Upper lobe of right lung (tissue), 1 donor: ENCODE measurements around the gene RNF186. TPM values are rescaled to one million over a fixed set of nuclear protein-coding genes. Genes with fewer than 3 reads are reported as not detected.
"Not testable (repeated sequence)": the region's sequence is repeated elsewhere in the genome, so short reads cannot be mapped to it uniquely, and the experiment has no call there.

Experiments used
- ATAC-seq: fragments of 200-7000 bp; cut with Tn5 transposase; one replicate; pipeline ENCODE4 v1.9.1; 2020; ENCODE audit warnings: mild to moderate bottlenecking, moderate library complexity
- DNase-seq: peaks from one replicate; pipeline ENCODE4 v3.0.0-alpha.2; 2020
- H3K27ac ChIP-seq: fragments of 200-600 bp; one replicate; pipeline ENCODE4 v1.8.0; 2022
- H3K27me3 ChIP-seq: fragments of 200-600 bp; one replicate; pipeline ENCODE4 v1.8.0; 2022; ENCODE audit warnings: mild to moderate bottlenecking
- H3K36me3 ChIP-seq: fragments of 200-600 bp; one replicate; pipeline ENCODE4 v1.8.0; 2022
- H3K4me1 ChIP-seq: fragments of 200-600 bp; one replicate; pipeline ENCODE4 v1.8.0; 2022
- H3K4me3 ChIP-seq: fragments of 200-600 bp; one replicate; pipeline ENCODE4 v1.8.0; 2022; ENCODE audit warnings: mild to moderate bottlenecking
- H3K9me3 ChIP-seq: fragments of 200-600 bp; one replicate; pipeline ENCODE4 v1.8.0; 2022
- intact Hi-C: fragments of 100-400 bp; cut with DNase I; formaldehyde crosslinking; loops from one replicate; pipeline ENCODE4 v1.11.0; 2022
- total RNA-seq: library from RNA; stranded (reverse); fragmentation: NEBNext Ultra II Directional; extraction: Animal tissue kit (Norgen Biotek cat#: 25700); gene quantifications from one replicate; pipeline ENCODE4 v1.2.1, GENCODE V29; 2021
- TF ChIP-seq, protein P1 (sequence below): fragments of 200-600 bp; IDR thresholded peaks from one replicate; pipeline ENCODE4 v1.8.0; 2022; ENCODE audit warnings: antibody characterized with exemption
- donor health status: DM: no; HTN: yes; CAD: no; lungs with severe emphysema.

The RNF186 gene
- total RNA-seq, 1 donor from 2014 or later: not detected

DNA sequence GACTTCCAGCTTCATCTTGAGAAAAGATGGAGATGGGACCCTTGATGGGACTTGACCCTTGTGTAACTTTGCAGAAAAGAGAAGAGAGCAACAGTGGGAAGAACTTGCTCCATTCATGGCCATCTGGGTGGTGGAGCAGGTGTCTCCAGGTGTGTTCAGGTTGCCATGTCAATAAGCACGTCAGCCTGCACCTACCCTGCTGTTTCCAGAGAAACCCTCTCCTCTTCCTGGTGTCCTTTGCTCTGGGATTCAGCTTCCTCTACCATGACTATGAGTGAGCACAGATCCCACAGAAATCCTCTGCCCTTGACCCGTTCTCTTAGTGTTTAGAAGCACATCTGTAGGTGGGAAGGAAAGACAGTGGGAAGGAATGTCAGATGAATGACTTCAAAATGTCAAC is 45.3 kb upstream of the RNF186 start:
- H3K9me3 ChIP-seq: peaks cover 8% of the 10 kb centered on the region
- H3K27ac ChIP-seq: no peak overlapping the region
- DNase-seq: no peak
- H3K4me1 ChIP-seq: no peaks in the 10 kb centered on the region
- no peaks in the 10 kb centered on the region for H3K36me3 ChIP-seq
- H3K4me3 ChIP-seq: no peak overlapping the region
- ATAC-seq: no peak
- intact Hi-C loops: no loop called here
- H3K27me3 ChIP-seq: no peaks in the 10 kb centered on the region
- TF ChIP-seq, protein P1, sequence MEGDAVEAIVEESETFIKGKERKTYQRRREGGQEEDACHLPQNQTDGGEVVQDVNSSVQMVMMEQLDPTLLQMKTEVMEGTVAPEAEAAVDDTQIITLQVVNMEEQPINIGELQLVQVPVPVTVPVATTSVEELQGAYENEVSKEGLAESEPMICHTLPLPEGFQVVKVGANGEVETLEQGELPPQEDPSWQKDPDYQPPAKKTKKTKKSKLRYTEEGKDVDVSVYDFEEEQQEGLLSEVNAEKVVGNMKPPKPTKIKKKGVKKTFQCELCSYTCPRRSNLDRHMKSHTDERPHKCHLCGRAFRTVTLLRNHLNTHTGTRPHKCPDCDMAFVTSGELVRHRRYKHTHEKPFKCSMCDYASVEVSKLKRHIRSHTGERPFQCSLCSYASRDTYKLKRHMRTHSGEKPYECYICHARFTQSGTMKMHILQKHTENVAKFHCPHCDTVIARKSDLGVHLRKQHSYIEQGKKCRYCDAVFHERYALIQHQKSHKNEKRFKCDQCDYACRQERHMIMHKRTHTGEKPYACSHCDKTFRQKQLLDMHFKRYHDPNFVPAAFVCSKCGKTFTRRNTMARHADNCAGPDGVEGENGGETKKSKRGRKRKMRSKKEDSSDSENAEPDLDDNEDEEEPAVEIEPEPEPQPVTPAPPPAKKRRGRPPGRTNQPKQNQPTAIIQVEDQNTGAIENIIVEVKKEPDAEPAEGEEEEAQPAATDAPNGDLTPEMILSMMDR: no peak

DNA sequence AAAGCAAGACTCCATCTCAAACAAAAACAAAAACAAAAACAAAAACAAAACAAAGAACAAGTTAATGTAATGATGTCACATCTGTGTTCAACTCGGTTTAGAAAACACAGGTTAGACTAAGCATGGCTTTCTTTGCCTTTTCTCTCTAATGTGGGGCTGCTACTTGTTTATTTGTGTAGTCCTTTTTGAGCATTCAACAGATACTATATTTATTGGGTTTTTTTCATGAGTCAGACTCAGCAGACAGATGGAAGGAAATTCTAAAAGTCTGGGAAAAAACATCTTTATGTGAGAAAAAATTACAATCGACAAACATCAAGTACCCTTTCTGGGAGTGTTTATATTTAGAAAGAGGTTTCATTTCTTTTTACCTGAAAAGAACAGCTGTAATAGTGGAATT is 44.8 kb upstream of the RNF186 start:
- ATAC-seq (no peak), DNase-seq (no peak)
- H3K4me1 ChIP-seq: no peaks in the 10 kb centered on the region
- intact Hi-C loops: no loop called here
- no peaks in the 10 kb centered on the region for H3K27me3 ChIP-seq
- no peaks in the 10 kb centered on the region for H3K36me3 ChIP-seq
- TF ChIP-seq, protein P1: no peak
- peaks cover 5% of the 10 kb centered on the region for H3K9me3 ChIP-seq
- no peak overlapping the region for H3K4me3 ChIP-seq
- H3K27ac ChIP-seq: no peak overlapping the region

DNA sequence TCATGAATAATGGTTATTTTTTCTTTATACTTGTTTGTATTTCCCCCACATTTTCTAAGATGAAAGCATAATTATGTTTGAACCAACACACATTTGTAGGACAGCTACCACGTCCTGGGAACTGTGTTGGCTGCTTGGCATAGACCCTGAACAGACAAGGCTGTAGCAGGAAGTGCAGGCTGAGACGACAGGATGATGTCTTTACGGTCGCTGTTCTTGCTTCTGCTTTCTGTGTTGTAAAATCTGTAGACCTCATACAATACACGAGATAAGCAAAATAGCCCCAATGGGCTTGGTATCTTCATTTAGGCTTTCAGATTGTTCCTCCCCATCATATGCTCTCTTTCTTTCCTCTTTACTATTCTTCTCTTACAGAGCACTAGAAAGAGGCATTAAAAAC is 43.8 kb upstream of the RNF186 start:
- H3K4me1 ChIP-seq: no peaks in the 10 kb centered on the region
- H3K4me3 ChIP-seq: no peak overlapping the region
- ATAC-seq: no peak
- TF ChIP-seq, protein P1: no peak
- H3K27ac ChIP-seq: no peak overlapping the region
- intact Hi-C loops: no loop called here
- H3K9me3 ChIP-seq: peaks cover 5% of the 10 kb centered on the region
- DNase-seq: no peak
- no peaks in the 10 kb centered on the region for H3K36me3 ChIP-seq
- no peaks in the 10 kb centered on the region for H3K27me3 ChIP-seq

DNA sequence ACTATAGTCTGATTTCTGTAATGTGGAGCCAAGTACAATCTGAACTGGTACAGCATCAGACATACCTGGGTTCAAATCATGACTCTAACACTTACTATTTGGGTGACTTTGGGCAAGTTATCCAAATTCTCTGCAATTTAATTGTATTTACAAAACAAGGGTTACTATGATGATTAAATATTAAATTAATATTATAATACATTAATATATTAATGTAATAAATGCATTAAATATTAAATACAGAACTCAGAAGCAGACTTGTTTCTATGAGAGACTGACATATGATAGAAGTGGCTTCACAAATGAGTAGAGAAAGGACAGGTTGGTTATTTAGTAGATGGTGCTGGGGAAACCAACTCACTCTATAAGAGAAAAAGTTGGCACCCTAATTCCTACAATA is 39.8 kb upstream of the RNF186 start:
- Histone ChIP-seq H3K9me3 (no peaks in the 10 kb centered on the region), H3K4me1 (no peaks in the 10 kb centered on the region), H3K27ac (no peak overlapping the region), H3K4me3 (no peak overlapping the region), H3K27me3 (no peaks in the 10 kb centered on the region), H3K36me3 (no peaks in the 10 kb centered on the region)
- intact Hi-C loops: no loop called here
- DNase-seq: no peak
- no peak for ATAC-seq
- TF ChIP-seq, protein P1: no peak

DNA sequence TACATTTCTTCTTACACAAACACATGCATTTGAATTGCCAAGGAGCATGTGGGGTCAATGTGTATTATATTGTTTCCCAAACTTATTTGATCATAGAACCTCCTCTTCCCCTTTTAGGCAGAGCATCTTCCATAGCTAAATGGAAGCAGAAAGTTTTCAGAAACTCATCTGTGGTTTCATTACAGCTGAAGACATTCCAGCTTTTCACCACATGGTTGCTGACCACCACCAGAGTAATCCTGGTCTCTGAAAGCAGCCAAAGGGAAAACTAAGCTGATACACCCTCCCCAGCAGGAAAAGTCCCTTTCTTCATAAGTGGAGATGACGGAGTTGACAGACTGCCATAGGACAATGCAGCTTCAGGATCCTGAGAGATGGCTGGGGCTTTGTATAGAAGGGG is 37.0 kb upstream of the RNF186 start:
- H3K9me3 ChIP-seq: no peaks in the 10 kb centered on the region
- ATAC-seq (no peak), DNase-seq (no peak)
- no peak overlapping the region for H3K4me3 ChIP-seq
- H3K4me1 ChIP-seq: no peaks in the 10 kb centered on the region
- intact Hi-C loops: no loop called here
- TF ChIP-seq, protein P1: no peak
- H3K27me3 ChIP-seq: no peaks in the 10 kb centered on the region
- H3K27ac ChIP-seq: no peak overlapping the region
- no peaks in the 10 kb centered on the region for H3K36me3 ChIP-seq

DNA sequence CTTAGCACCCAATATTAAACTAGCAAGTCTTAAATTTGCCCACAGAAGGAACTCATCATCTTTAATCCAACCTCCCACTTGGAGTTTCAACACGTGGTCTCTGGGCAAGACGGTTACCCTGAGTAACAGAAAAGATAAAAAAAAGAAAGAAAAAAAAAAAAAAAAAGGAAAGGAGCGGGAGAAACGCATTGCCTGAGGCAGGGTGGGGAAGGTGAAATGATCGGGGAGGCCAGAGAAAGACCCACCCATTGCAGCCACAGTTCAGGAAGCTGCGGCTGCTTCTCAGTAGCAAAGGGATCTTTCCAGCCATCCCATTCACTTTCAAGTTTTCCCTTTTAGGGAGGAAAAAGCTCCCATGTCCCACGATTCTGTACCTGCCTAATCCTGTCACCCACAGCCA is 35.1 kb upstream of the RNF186 start:
- H3K36me3 ChIP-seq: no peaks in the 10 kb centered on the region
- intact Hi-C loops: no loop called here
- H3K27ac ChIP-seq: no peak overlapping the region
- ATAC-seq (no peak), DNase-seq (no peak)
- H3K4me1 ChIP-seq: no peaks in the 10 kb centered on the region
- no peaks in the 10 kb centered on the region for H3K9me3 ChIP-seq
- TF ChIP-seq, protein P1: no peak
- H3K27me3 ChIP-seq: no peaks in the 10 kb centered on the region
- no peak overlapping the region for H3K4me3 ChIP-seq

DNA sequence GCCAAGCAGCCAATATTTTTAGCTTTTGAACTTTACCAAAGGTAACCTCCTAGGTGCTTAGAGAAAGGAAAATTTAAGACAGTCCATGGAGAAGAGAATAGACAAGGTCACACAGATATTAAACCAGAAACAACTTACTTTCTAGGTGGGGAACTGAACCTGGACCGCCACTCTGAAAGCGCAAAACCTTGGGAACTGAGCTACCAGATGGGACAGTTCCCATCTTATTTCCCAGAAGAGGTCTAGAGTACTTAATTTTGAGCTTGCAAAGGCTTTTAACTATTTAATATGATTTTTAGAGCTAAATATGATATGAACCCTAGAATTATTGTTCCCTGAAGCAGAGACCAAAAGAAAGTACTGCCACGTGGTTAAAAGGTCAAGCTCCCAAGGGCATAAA is 34.2 kb upstream of the RNF186 start:
- H3K4me3 ChIP-seq, H3K27ac ChIP-seq, H3K4me1 ChIP-seq, H3K36me3 ChIP-seq, DNase-seq, H3K9me3 ChIP-seq, ATAC-seq, H3K27me3 ChIP-seq, intact Hi-C loops: not testable (repeated sequence)

DNA sequence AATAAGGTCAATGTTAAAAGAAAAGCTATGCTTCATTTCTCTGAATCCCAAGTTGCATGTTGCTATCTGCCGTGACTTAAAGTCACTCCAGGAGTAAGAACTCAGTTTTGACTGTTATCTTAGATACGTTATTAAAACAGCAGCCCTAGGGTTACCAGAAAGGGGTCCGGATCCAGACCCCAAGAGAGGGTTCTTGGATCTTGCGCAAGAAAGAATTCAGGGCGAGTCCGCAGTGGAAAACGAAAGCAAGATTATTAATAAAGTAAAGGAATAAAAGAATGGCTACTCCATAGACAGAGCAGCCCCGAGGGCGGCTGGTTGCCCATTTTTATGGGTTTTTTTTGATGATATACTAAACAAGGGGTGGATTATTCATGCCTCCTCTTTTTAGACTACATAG is 32.3 kb upstream of the RNF186 start:
- intact Hi-C loops, DNase-seq, H3K27ac ChIP-seq, H3K9me3 ChIP-seq, ATAC-seq, H3K4me3 ChIP-seq, H3K36me3 ChIP-seq, H3K4me1 ChIP-seq, H3K27me3 ChIP-seq: not testable (repeated sequence)
